Loucy (cell line): Measurements from ENCODE around the gene CLDN3.

Experiments
- H2AFZ ChIP-seq: fragments of 200-600 bp; sonication (generic); 2 replicates; pipeline ENCODE4 v1.6.0; 2016; ENCODE audit warnings: antibody characterized with exemption, mild to moderate bottlenecking, low read length, moderate library complexity
- H3F3A ChIP-seq: fragments of 200-600 bp; 2 replicates; pipeline ENCODE4 v1.6.0; 2016; ENCODE audit warnings: antibody characterized with exemption, low read depth, mild to moderate bottlenecking
- H3K27me3 ChIP-seq: fragments of 200-600 bp; sonication (generic); 2 replicates; pipeline ENCODE4 v1.6.1; 2014; ENCODE audit warnings: low read length, mild to moderate bottlenecking; ENCODE audit not compliant: insufficient read depth, poor library complexity, severe bottlenecking
- H3K36me3 ChIP-seq: fragments of 200-600 bp; sonication (generic); 2 replicates; pipeline ENCODE4 v1.6.1; 2016; ENCODE audit warnings: low read length; ENCODE audit not compliant: insufficient read depth
- H3K4me1 ChIP-seq: fragments of 200-600 bp; sonication (generic); 2 replicates; pipeline ENCODE4 v1.5.1; 2014; ENCODE audit warnings: low read length, mild to moderate bottlenecking; ENCODE audit not compliant: insufficient read depth, poor library complexity, severe bottlenecking
- H3K4me2 ChIP-seq: fragments of 200-600 bp; sonication (generic); 2 replicates; pipeline ENCODE4 v1.6.0; 2014; ENCODE audit warnings: antibody characterized with exemption, low read length, low read depth, mild to moderate bottlenecking; ENCODE audit not compliant: poor library complexity, severe bottlenecking
- H3K4me3 ChIP-seq: fragments of 200-600 bp; sonication (generic); 2 replicates; pipeline ENCODE4 v1.5.1; 2014; ENCODE audit warnings: low read length, mild to moderate bottlenecking, mixed read lengths; ENCODE audit not compliant: poor library complexity, severe bottlenecking
- H3K79me2 ChIP-seq: fragments of 200-600 bp; sonication (generic); 2 replicates; pipeline ENCODE4 v1.6.1; 2014; ENCODE audit warnings: low read length; ENCODE audit not compliant: insufficient read depth
- H3K9ac ChIP-seq: fragments of 200-600 bp; sonication (generic); 2 replicates; pipeline ENCODE4 v1.6.0; 2014; ENCODE audit warnings: mild to moderate bottlenecking, low read depth, low read length, moderate library complexity; ENCODE audit not compliant: poor library complexity, severe bottlenecking
- H3K9me2 ChIP-seq: fragments of 200-600 bp; sonication (generic); replicated peaks from 2 replicates; pipeline ENCODE4 v1.6.1; 2016; ENCODE audit warnings: low read depth, low read length, mixed read lengths
- H3K9me3 ChIP-seq: fragments of 200-600 bp; sonication (generic); 2 replicates; pipeline ENCODE4 v1.6.1; 2014; ENCODE audit warnings: mild to moderate bottlenecking, antibody characterized with exemption, low read length, low read depth; ENCODE audit not compliant: insufficient read depth
- H4K20me1 ChIP-seq: fragments of 200-600 bp; sonication (generic); 2 replicates; pipeline ENCODE4 v1.6.0; 2014; ENCODE audit warnings: antibody characterized with exemption, low read length, mild to moderate bottlenecking; ENCODE audit not compliant: insufficient read depth, poor library complexity, severe bottlenecking
- CTCF ChIP-seq: fragments of 200-600 bp; sonication (generic); conservative IDR thresholded peaks from 2 replicates; pipeline ENCODE4 v1.5.1; 2014; ENCODE audit warnings: mild to moderate bottlenecking, antibody characterized with exemption, low read length
- EZH2phosphoT487 ChIP-seq: fragments of 200-600 bp; IDR thresholded peaks from 2 replicates; pipeline ENCODE4 v1.6.1; 2018; ENCODE audit warnings: antibody characterized with exemption, mild to moderate bottlenecking, moderate library complexity, borderline replicate concordance

The CLDN3 gene

DNA sequence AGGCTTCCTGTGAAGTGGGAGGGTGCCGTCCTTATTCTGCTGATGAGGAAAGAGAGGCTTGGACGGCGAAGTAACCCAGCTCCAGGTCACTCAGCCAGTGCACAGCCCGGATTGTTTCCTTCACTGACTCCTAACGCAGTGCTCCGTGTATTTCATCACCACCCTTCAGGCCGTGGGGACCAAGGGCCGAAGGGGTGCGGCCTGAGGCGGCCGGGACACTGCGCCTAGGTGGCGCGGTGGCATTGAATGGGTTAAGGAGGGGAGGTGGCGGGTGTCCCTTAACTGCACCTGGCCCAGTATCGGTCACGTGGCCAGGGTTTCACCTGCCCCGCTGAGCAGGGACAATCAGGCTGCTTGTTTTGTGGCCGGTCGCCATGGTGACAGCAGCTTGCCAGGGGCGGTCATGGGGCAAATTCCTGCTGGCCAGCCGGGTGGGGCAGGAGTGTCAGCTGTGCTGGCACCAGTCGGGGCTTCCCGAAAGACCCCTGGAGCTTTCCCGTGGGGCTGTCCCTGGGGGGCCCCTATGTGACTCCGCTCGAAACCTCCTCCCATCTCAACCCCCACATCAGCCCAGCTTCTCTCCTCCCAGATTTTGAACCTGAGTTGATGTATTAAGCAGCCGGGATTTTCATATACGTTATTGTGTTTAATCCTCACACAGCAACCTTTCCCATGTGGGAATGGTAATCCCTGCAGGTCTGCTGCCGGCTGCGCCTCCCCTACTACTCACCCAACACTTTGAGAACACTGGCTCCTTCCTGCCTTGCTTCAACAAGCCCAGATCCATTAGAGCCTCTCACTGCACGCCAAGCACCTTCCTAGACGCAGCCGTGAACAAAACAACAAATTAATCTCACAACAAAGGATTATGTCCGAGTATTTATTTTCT lies 27.1 kb downstream of the CLDN3 start:
- Histone ChIP-seq H3K9me2 (no peaks in the 10 kb centered on the region), H3K4me3 (no peak overlapping the region), H3K9ac (no peak overlapping the region), H2AFZ (no peak overlapping the region), H4K20me1 (no peaks in the 10 kb centered on the region), H3K9me3 (no peaks in the 10 kb centered on the region), H3F3A (no peaks in the 10 kb centered on the region), H3K4me1 (no peaks in the 10 kb centered on the region), H3K27me3 (no peaks in the 10 kb centered on the region), H3K36me3 (no peaks in the 10 kb centered on the region), H3K79me2 (no peaks in the 10 kb centered on the region), H3K4me2 (no peak overlapping the region)
- TF ChIP-seq CTCF (no peak), EZH2phosphoT487 (no peak)

DNA sequence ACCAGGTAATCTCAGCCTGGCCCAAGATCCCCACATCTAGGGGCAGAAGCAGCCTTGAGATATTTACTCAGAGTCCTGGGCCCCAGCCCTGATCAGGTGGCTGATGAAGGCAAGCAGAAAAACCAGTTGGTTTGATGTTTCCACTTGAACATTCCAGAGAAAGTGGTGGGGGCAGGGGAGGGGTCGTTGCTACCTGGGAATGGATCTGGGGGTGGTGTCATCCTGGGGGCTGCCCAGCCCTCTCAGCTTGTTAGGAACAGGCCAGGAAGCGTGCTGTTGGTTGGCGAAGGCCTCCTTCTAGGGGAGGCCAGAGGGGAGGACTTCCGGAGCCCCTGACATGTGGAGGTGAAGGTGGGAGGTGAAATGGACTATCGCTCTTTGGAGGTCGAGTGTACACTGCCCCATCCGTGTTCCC lies 27.7 kb downstream of the CLDN3 start:
- no peaks in the 10 kb centered on the region for H3K9me3 ChIP-seq
- H3K4me3 ChIP-seq: no peak overlapping the region
- TF ChIP-seq CTCF (no peak), EZH2phosphoT487 (no peak)
- no peak overlapping the region for H3K4me2 ChIP-seq
- H3F3A ChIP-seq: no peaks in the 10 kb centered on the region
- H3K36me3 ChIP-seq: no peaks in the 10 kb centered on the region
- H3K4me1 ChIP-seq: peaks cover 6% of the 10 kb centered on the region
- H3K9ac ChIP-seq: no peak overlapping the region
- no peak overlapping the region for H2AFZ ChIP-seq
- H3K9me2 ChIP-seq: no peaks in the 10 kb centered on the region
- no peaks in the 10 kb centered on the region for H3K79me2 ChIP-seq
- no peaks in the 10 kb centered on the region for H3K27me3 ChIP-seq
- H4K20me1 ChIP-seq: no peaks in the 10 kb centered on the region

- no peaks in the 10 kb centered on the region for H4K20me1 ChIP-seq
Measured at GRCh38 chr7:73741600-73741999, 28.5 kb downstream of the CLDN3 start.

More at GRCh38 chr7:73741600-73741999, 28.5 kb downstream of the CLDN3 start:
- Histone ChIP-seq H3K36me3 (no peaks in the 10 kb centered on the region), H3K4me3 (no peak overlapping the region), H3F3A (no peaks in the 10 kb centered on the region), H3K9me2 (no peaks in the 10 kb centered on the region), H3K9ac (no peak overlapping the region), H3K27me3 (no peaks in the 10 kb centered on the region), H3K79me2 (no peaks in the 10 kb centered on the region), H2AFZ (no peak overlapping the region), H3K4me2 (no peak overlapping the region), H3K9me3 (no peaks in the 10 kb centered on the region), H3K4me1 (peaks cover 8% of the 10 kb centered on the region)
- TF ChIP-seq CTCF (no peak), EZH2phosphoT487 (no peak)
